GM18526 (cell line): ENCODE data around the gene TMEM238L.

Source experiments
- POLR2A ChIP-seq: IDR thresholded peaks from 3 replicates; pipeline ENCODE4 v1.6.1; 2011; ENCODE audit not compliant: insufficient read length; ENCODE audit errors: extremely low read depth

The TMEM238L gene

DNA sequence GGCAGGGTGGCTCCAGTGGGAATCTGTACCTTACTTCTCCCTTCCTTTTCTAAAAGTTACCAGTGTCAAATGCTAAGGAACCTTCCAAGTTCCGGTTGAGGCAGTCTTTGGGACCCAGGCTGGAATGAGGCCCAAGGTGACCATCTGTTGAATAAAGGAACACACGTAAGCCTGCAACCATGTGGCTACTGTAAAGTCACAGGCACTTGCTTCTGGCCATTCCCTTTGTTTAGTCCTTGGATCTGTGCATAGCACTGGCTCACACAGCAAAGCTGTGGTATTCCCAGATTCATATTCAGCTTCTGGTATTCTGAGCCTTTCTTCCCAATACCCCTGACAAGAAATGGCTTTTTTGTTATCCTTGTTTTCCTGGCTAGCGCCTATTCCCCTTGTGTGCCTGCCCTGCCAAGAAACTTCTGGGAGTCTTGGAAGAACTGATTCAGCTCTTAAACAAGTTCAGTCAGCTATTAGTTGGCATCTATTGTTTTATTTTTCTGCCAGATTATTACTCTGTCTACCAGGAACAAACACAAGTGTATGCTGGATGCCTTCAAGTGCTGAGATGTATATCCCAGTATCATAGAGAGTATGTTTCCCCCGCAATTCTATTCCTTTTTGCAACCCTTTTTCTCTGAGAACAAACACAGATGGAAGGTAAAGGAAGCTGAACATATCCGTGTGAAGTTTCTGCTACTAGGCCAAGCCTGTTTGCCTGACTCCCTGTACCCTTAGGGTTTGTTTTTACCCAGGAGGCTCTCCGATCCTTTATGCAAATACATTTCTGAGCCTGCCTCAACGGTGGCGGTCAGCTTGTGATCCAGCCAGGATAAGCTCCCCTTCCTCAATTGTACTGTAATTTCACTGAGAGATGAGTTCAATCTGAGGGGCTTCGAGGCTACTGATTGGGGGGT lies 13.2 kb downstream of the TMEM238L start:
- no peak for TF ChIP-seq POLR2A

DNA sequence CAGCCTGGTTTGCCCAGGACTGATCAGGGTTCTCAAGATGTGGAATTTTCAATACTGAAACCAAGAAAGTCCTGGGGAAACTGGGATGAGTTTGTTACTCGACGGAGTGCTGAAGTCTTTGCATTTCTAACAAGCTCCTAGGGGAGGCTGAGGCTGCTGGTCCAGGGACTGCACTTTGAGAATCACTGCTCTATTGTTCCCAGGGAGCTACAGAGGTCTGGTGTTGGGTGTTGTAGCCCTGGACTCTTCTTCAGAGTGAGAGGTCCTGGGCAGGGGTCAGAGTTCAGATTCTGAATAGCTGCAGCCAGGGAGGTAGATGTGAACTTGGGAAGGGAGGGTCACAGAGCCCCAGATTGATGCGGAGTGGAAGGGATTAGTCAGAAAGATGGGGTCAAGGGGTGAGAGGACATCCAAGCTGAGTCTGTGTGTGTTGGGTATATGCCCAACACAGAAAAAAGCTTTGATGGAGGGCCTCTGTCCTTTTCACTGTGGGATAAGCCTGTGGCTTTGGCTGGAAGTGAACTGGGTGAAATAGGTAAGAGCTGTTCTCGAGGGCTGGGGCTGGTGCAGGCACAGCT lies 14.1 kb downstream of the TMEM238L start:
- TF ChIP-seq POLR2A: no peak

DNA sequence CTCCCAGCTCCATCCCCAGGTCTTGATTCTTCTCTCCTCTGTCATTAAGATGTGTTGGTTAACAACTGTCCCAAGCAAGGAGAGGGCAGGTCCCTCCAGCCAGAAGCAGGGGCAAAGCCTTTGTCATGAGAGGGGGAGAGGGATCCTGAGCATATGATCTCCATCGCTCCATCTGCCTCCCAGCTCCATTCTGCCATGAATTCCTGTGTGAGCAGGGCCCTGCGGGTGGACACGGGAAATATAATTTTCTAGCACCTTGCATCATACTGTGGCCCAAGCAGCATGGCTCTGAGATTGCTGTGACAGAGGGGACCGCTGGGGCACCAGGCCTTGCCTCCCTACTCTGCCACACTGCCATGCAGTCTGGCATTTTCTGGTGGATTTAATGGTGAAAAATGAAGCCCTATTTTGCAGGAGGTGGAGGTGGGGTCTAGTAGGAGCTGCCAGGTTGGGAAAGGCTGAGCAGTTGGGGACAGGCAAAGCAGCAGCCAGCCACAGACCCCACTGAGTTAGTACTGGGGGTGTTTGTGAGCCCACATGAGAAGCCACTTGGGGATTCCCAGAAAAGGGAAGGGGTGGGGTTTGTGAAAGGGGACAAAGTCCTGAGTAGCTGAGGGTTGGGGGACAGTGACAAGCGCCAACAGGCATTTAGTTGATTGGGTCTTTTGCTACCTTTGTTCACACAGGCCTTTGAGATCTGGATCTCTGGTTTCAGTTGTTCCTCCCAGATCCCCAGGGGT lies 16.4 kb downstream of the TMEM238L start:
- TF ChIP-seq POLR2A: no peak

DNA sequence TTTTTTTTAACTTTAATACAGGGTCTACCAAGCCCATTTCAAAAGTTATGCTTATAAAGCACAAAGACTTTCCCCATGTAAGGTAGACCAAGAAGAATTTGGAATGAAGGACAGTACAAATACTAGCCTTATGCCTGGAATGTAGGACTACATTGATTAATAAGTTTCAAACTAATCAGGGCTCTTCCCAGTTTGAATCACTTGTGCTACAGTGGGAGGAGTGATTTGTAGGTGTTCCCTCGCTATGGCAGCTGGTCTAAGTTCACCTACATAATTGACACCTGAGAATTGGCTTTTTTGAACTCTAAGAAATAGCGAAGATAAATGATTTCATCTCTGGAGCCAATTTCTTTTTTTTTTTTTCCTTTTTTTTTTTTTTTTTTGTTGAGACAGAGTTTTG lies 18.6 kb downstream of the TMEM238L start:
- no peak for TF ChIP-seq POLR2A

DNA sequence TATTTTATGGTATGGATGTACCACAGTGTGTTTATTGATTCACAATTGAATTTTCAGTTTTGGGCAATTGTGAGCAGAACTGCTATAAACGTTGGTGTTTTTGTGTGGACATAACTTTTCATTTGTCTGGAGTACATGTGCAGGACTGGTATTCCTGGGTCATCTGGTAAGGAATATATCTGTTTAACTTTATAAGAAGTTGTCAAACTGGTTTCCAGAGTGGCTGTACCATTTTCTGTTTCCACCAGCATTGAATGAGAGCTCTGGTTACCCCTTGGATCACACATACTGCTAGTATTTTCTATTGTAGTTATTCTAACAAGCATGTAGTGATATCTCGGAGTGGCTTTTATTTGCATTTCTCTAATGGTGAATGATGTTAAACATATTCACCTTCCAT lies 24.3 kb downstream of the TMEM238L start:
- TF ChIP-seq POLR2A: no peak

DNA sequence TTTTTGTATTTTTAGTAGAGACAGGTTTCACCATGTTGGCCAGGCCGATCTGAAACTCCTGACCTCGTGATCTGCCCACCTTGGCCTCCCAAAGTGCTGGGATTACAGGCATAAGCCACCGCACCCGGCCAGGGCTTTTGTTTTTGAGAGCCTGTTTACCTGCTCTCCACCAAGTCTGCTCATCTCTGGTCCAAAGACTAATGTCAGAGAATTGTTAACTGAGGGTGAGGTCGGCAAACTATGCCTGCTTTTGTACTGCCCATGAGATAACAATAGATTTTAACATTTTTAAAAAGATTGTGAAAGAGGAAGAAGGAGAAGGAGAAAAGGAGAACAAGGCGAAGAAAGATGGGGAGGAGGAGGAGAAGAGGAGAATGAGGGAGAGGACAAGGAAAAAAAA lies 26.0 kb downstream of the TMEM238L start:
- no peak for TF ChIP-seq POLR2A

DNA sequence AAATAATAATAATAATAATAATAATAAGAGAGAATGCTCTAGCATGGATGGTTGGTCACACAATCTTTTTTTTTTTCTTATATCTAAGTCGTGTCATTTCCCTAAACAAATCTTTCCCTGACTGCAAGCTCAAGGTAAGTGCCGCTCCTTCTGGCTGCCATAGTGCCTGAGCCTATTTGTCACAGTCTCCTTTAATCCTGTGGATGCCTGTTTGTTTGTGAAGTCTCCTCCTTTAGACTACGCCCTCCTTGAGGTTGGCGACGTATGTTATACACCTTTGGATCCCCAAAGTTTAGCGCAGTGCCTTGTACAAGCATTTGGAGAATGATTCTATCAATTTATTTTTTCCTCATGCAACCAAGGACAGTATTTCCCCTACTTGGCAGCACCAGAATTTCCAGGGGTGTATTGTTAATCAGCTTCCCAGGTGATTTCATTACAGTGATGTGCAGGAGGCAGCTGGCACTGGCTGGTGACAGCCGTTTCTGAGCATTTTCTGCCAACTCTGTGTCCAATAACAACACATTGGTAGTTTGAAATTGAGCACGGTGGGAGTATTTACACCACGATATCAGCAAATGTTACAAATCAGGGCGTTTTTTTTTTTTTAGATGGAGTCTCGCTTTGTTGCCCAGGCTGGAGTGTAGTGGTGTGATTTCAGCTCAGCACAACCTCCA lies 26.6 kb downstream of the TMEM238L start:
- TF ChIP-seq POLR2A: no peak

DNA sequence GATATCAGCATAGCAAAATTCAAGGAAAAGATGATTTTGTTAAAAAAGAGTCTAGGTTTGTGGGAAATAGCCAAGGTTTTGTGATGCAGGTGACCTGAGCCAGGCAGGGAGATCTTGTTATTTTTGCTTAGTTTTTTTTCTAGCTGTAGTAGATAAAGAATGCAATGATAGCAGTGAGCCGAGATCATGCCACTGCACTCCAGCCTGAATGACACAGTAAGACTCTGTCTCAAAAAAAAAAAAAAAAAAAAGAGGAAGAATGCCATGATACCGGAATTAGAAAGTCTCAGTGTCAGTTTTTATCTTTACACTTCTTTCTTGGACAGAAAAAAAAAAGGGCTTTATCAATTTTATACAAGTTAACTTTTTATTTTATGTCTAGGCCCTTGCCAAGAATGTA lies 27.5 kb downstream of the TMEM238L start:
- no peak for TF ChIP-seq POLR2A

DNA sequence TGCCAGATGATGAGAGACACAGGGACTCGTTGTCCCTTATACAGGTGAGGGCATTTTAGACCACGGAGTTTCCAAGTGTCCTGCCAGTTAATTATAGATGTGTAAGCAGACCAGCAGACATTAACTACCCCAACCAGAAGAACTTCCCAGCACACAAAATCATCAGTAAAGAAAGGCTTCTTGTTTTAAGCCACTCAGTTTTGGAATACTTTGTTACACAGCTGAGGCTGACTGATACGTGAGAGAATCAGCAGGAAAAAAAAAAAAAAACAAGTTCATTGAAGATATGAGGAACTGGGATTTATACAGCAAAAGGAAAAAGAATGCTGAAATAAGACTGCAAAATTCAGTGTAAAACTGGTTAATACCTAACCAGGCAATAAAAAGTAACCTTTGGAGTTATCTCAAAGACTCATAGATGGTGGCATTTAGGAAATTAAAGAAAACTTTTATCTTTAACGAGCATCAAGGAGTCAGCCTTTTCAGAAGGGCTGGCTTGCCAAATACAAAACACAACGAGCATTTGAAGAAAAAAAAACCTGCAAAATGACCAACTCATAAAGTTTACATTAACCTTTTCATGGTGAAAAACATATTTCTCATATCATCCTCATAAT lies 28.1 kb downstream of the TMEM238L start:
- no peak for TF ChIP-seq POLR2A

DNA sequence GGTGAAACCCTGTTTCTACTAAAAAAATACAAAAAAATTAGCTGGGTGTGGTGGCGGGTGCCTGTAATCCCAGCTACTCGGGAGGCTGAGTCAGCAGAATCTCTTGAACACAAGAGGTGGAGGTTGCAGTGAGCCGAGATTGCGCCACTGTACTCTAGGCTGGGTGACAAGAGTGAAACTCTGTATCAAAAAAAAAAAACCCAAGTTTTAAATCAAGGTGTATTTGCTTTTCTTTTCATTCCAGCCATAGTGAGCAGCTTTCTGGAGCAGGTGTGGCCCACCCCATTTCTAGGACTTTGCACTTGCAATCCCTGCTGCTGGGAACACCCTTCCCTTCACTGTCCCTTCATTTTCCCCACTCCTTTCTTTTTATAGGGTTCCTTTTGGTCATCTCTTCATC lies 28.8 kb downstream of the TMEM238L start:
- TF ChIP-seq POLR2A: no peak

DNA sequence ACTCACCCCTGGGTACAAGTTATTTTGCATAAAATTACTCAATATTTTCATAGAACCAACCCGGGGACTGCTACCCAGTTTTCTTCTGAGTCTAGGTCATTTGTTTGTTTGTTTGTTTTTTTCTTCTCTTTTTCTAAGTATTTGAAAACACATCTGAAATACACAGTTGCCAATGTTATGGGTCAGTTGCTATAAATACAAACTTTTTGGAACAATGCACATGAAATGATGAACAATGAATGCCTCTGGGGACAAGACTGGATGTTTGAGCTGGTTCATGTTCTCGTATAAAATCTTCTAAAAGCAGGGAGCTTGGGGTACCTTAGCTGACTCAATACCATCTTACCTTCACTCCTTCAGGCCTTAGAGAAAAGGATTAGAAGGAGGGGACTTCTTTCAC lies 30.5 kb downstream of the TMEM238L start:
- no peak for TF ChIP-seq POLR2A

DNA sequence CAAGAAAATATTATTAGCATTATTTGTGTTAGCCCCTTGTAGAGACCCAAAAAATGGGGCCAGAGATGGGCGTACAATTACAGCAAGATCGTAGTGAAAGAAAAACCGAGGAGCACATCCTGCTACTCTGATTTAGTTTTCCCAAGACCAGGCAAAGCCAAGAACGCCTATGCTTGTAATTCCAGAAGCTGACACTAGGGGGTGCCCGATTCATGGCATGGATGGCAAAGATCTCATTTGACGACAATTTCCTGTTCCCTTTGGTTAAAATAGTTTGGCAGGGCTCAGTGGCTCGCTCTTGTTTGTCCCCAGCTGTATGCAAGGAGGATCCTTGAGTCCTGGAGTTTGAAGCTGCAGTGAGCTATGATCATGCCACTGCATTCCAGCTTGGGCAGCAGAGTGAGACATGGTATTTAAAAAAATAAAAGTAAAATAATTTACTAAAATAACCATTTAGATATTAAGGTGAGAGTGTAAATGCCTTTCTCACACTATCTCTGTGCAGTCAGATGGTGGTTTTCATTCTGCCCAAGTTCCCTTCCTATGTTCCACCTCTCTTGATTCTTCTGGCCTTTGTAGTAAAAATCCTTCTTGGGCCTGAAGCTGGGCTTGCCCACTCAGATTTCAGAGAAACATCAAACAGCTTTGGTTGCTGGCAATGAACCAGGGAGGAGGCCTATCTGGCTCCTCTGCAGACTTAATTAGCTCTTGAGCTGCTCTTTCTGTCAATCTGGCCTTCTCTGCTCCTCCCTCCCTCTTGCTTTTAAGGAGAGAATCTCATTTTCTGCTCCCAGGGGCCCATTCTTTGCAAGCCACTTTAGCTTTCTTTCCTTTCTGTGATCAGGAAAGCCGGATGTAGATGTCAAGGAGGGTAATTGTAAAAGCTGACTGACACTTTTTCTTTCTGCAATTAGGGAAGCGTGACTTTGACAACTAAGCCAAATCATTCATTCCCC lies 31.2 kb downstream of the TMEM238L start:
- TF ChIP-seq POLR2A: no peak

DNA sequence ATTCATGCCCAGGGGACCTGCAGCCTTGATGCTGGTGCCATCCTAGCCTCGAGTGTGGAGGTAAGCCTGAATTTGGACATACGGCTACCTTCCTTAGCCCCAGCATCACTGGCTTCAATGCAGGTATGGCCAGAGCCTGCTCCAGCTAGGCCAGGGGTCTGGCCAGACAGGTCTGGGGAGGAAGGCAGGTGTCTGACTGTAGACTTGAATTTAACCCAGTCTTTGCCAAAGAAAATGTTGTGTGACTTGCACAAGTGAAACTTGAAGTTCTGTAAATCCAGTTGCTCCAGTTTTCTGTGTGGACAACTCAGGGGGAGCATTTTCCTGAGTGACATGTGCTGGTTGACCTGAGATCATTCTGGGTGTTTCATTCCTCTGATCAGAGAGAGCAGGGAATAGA lies 32.8 kb downstream of the TMEM238L start:
- no peak for TF ChIP-seq POLR2A

DNA sequence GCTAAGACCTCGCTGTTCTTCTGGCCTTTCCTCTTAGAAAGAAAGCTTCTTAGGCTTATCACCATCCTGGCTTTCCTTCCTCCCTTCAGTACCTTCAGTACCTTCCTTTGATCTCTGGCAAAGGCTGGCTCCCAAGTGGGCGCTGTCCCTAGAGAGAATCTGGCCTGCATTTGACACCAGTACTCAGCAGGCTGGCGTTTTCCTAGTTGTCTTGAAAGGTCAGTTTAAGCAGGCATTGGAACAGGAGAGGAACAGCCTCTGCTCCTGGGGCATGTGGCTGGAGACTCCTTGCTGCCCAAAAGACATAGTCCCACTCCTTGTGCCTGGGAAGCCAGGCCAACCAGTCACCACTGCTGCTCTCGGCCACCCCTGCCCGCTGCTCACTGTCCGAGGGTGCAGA lies 34.1 kb downstream of the TMEM238L start:
- no peak for TF ChIP-seq POLR2A
